IPS-20b (cell line): ENCODE measurements around the gene TDRD9.

ENCODE experiments used
- H3K27ac ChIP-seq: one replicate; pipeline ENCODE4 v1.5.1; 2013; ENCODE audit warnings: low read length
- H3K27me3 ChIP-seq: 2 replicates; pipeline ENCODE4 v1.6.1; 2013; ENCODE audit warnings: mild to moderate bottlenecking, low read length, inconsistent platforms; ENCODE audit not compliant: insufficient read depth
- H3K36me3 ChIP-seq: 2 replicates; pipeline ENCODE4 v1.6.1; 2013; ENCODE audit warnings: low read depth, mild to moderate bottlenecking, inconsistent platforms, low read length, moderate library complexity; ENCODE audit not compliant: insufficient read depth
- H3K4me1 ChIP-seq: 2 replicates; pipeline ENCODE4 v1.6.1; 2013; ENCODE audit warnings: mild to moderate bottlenecking, control low read depth, inconsistent platforms, low read length, moderate library complexity; ENCODE audit not compliant: insufficient read depth
- H3K4me3 ChIP-seq: 2 replicates; pipeline ENCODE4 v1.5.1; 2013; ENCODE audit warnings: mild to moderate bottlenecking, low read length, inconsistent platforms
- H3K9ac ChIP-seq: 2 replicates; pipeline ENCODE4 v1.6.1; 2013; ENCODE audit warnings: low read depth, mild to moderate bottlenecking, inconsistent platforms, low read length, moderate library complexity
- H3K9me3 ChIP-seq: 2 replicates; pipeline ENCODE4 v1.6.1; 2013; ENCODE audit warnings: mild to moderate bottlenecking, low read depth, low read length, inconsistent platforms; ENCODE audit not compliant: insufficient read depth

TDRD9 gene

GRCh38 chr14:103935102-103935501 is 6.8 kb downstream of the TDRD9 start:
- Histone ChIP-seq H3K27ac (no peak overlapping the region), H3K4me1 (no peaks in the 10 kb centered on the region), H3K27me3 (no peaks in the 10 kb centered on the region), H3K4me3 (no peak overlapping the region), H3K36me3 (no peaks in the 10 kb centered on the region), H3K9ac (no peak overlapping the region), H3K9me3 (no peaks in the 10 kb centered on the region)

DNA sequence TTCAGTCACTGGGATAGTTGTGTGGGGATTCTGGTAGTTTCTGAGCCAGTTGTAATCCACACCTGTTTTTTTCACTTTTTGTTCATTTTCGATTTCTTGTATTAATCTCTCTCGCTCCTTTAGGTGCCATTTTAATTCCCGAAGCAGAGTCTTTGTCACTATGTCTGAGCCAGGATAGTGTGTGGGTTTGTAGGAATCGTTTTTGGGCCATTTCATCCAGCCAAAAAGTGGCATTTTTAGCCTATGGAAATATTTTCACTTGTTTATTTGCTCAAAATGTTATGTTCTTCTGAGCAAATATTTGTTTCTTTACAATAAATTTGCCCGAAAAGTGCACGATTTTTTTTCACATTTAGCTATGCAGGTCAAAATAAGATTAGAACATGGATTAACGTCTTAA is 13.2 kb downstream of the TDRD9 start:
- Histone ChIP-seq H3K9ac (no peak overlapping the region), H3K9me3 (no peaks in the 10 kb centered on the region; the same call in 1 of the 2 replicates), H3K4me1 (no peaks in the 10 kb centered on the region), H3K4me3 (no peak overlapping the region), H3K27me3 (peaks cover 11% of the 10 kb centered on the region), H3K27ac (no peak overlapping the region), H3K36me3 (no peaks in the 10 kb centered on the region)

DNA sequence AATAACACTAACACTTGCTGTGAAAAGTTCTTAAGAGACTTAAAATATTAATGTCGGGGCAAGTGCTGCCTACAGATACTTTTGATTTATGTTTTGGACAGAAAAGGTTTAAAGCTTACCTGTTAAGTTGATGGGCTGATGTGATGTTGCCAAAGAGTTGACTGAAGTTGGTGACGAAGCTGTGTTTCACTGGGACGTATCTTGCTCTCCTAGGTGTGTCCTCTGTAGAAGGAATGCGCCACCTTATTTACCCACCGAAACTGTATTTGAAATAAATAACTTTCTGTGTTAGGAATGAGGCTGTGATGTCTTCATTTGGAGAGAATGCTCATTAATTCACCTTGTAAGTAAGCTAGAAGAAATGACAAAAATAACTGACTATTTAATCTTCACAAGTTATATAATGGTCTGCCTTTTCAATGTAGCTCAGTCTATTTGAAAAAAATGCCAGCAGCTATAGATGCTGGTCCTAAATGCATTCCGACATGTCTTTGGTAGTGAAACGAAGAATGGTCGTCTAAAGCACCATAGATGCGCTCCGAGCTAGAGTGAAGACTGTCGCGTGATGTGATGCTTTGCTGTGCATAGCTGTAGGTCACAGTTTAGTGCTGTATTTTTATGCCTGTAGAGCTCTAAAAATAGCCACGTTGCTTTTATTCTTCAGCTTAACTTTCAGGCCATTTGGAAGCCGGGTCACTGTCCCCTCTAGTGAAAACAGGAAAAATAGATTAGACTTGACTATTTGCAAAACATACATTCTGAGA is 13.9 kb downstream of the TDRD9 start, which contains the start of gene RD3L:
RD3L (minus strand) TSS at position 557 of the 764 bp plus-strand sequence. CDS start 834 bp downstream, outside the sequence.
- Histone ChIP-seq H3K27me3 (peaks cover 11% of the 10 kb centered on the region), H3K9me3 (no peaks in the 10 kb centered on the region; the same call in 1 of the 2 replicates), H3K36me3 (no peaks in the 10 kb centered on the region), H3K9ac (no peak within 1 kb of the TSS), H3K4me3 (no peak within 1 kb of the TSS), H3K27ac (no peak within 1 kb of the TSS), H3K4me1 (no peaks in the 10 kb centered on the region)

DNA sequence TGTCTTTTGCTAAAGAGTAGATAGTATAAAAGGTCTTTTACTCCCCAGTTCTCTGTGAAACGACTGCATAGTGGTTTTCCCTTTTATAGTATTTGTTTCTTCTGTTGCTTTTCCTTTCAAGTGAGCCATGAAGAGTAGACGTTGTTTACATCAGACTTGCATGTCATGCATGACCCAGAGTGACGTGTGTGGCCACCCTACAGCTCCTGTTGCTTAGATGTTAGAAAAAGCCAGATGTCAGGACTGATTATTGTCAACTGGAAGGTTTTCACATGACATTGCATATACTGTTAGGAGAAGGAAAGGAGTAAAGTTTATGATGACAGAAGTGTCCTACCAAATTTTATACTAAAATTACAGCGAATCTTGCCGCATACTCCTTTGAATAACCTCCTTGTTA is 15.4 kb downstream of the TDRD9 start:
- H3K27ac ChIP-seq = no peak overlapping the region
- no peaks in the 10 kb centered on the region for H3K36me3 ChIP-seq
- H3K27me3 ChIP-seq = peaks cover 11% of the 10 kb centered on the region
- no peaks in the 10 kb centered on the region; the same call in 1 of the 2 replicates for H3K9me3 ChIP-seq
- H3K9ac ChIP-seq = no peak overlapping the region
- no peaks in the 10 kb centered on the region for H3K4me1 ChIP-seq
- H3K4me3 ChIP-seq = no peak overlapping the region

DNA sequence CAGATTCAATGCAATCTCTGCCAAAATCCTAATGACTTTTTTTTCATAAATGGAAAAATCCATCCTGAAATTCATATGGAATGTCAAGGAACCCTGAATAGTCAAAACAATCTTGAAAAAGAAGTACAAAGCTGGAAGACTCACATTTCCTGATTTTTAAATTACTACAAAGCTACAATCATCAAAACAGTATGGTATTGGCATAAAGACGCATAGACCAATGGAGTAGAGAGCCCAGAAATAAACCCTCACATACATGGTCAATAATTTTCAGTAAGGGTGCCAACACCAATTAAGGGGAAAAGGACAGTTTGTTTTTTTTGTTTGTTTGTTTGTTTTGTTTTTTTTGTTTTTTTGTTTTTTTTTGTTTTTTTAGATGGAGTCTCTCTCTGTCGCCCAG is 18.7 kb downstream of the TDRD9 start:
- H3K27me3 ChIP-seq = no peaks in the 10 kb centered on the region

DNA sequence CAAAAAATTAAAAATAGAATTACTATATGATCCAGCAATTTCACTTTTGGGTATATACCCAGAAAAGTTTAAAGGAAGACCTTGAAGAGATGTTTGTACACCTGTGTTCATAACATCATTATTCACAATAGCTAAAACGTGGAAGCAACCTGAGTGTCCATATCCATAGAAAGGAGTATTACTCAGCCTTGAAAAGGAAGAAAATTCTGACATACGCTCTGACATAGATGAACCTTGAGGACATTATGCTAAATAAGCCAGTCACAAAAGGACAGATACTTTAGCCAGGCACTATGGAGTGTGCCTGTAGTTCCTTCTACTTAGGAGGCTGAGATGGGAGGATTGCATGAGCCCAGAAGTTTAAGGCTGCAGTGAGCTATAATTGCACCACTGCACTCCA is 20.2 kb downstream of the TDRD9 start:
- Histone ChIP-seq H3K27ac (no peak overlapping the region), H3K9me3 (no peaks in the 10 kb centered on the region; the same call in 1 of the 2 replicates), H3K4me3 (no peak overlapping the region), H3K36me3 (no peaks in the 10 kb centered on the region), H3K4me1 (no peaks in the 10 kb centered on the region), H3K27me3 (no peaks in the 10 kb centered on the region), H3K9ac (no peak overlapping the region)

More for the DNA sequence above, 18.7 kb downstream of the TDRD9 start:
- Histone ChIP-seq H3K4me3 (no peak overlapping the region), H3K4me1 (no peaks in the 10 kb centered on the region), H3K9ac (no peak overlapping the region), H3K9me3 (no peaks in the 10 kb centered on the region; the same call in 1 of the 2 replicates), H3K27ac (no peak overlapping the region), H3K36me3 (no peaks in the 10 kb centered on the region)

- Histone ChIP-seq H3K36me3 (no peaks in the 10 kb centered on the region), H3K27ac (no peak overlapping the region)
These were observed 21.0 kb downstream of the TDRD9 start for GRCh38 chr14:103949131-103949790.

GRCh38 chr14:103960457-103961055 is 32.3 kb downstream of the TDRD9 start:
- H3K9me3 ChIP-seq = no peaks in the 10 kb centered on the region
- H3K9ac ChIP-seq = no peak overlapping the region
- H3K27me3 ChIP-seq = no peaks in the 10 kb centered on the region
- H3K4me3 ChIP-seq = no peak overlapping the region
- no peak overlapping the region for H3K27ac ChIP-seq
- H3K36me3 ChIP-seq = no peaks in the 10 kb centered on the region
- H3K4me1 ChIP-seq = no peaks in the 10 kb centered on the region

More at GRCh38 chr14:103949131-103949790, 21.0 kb downstream of the TDRD9 start:
- Histone ChIP-seq H3K4me1 (no peaks in the 10 kb centered on the region), H3K9me3 (no peaks in the 10 kb centered on the region; the same call in 1 of the 2 replicates), H3K9ac (no peak overlapping the region), H3K27me3 (no peaks in the 10 kb centered on the region), H3K4me3 (no peak overlapping the region)

DNA sequence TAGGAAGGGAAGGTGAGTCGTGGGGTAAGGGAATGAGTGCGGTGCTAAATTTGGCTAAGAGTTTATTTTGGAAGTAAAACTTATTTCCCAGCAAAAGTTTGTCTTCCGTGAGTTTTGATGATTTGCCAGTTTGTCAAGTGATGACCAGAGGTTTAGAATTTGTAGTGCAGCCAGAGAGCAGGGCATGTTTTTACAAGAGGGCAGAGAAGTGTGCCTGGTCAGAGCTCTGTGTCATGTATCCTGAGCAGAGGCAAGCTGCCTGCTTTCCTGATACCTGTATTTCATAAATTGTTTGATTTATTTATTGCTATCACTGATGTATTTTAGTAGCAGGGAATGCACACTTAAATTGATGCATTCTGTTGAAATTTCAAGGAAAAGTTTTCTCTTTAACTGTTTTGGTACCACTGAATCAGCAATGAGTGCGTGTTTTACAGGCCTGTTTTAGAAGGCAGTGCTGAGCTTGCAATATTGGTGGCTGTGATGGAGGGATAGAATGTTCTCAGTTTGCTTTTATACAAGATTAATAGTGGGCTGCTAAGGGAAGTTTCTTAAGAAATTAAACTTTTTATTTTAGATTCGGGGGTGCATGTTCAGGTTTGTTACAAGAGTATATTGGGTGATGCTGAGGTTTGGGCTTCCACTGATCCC is 33.8 kb downstream of the TDRD9 start:
- Histone ChIP-seq H3K4me3 (no peak overlapping the region), H3K9ac (no peak overlapping the region), H3K36me3 (no peaks in the 10 kb centered on the region), H3K4me1 (no peaks in the 10 kb centered on the region), H3K27ac (no peak overlapping the region), H3K9me3 (no peaks in the 10 kb centered on the region), H3K27me3 (no peaks in the 10 kb centered on the region)

DNA sequence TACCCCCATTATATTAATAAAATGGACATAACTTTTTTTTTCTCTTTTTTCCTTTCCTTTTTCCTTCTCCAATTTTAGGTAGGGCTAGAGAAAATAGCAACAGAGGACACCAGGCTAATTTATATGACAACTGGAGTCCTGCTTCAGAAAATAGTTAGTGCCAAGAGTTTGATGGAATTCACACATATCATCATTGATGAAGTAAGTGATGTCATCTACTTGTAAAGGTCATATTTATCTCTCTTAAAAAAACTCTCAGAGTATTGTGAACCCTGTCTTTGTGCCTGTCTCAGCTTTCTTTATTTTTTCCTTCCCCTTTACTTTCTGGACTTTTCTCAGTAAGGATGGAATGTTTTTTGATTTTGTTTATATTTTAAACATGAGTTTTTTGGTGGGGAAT is 38.4 kb downstream of the TDRD9 start:
- H3K9ac ChIP-seq = no peak overlapping the region
- no peaks in the 10 kb centered on the region for H3K9me3 ChIP-seq
- H3K4me1 ChIP-seq = no peaks in the 10 kb centered on the region
- no peaks in the 10 kb centered on the region for H3K27me3 ChIP-seq
- H3K4me3 ChIP-seq = no peak overlapping the region
- no peaks in the 10 kb centered on the region for H3K36me3 ChIP-seq
- no peak overlapping the region for H3K27ac ChIP-seq

DNA sequence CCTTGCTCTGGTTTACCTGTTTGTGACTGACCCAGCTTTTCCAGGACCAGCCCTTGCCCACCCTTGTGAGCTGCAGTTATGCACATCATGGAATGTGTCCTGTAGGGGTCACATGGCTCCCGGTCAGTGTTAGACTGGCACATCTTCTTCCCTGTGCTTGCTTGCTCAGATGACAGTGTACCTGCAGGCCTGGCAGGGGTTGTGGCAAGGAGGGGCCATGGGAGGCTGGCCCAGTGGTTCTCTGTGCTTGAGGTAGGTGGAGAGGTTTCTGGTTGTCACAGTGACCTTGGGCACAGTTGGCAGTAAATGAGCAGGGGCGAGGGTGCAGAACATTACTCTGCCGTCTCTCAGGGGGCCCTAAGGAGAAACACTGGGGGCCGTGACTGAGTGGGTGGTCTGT is 41.7 kb downstream of the TDRD9 start:
- H3K4me3 ChIP-seq = no peak overlapping the region
- H3K27me3 ChIP-seq = no peaks in the 10 kb centered on the region
- no peaks in the 10 kb centered on the region for H3K4me1 ChIP-seq
- H3K27ac ChIP-seq = no peak overlapping the region
- H3K9ac ChIP-seq = no peak overlapping the region
- no peaks in the 10 kb centered on the region for H3K36me3 ChIP-seq
- no peaks in the 10 kb centered on the region for H3K9me3 ChIP-seq
